Stimulated activated CD8-positive, alpha-beta memory T cell treated with anti-CD3 and anti-CD28 coated beads, Interleukin-7, amount 100 ng/mL, for 1 hour (primary cell): ENCODE data around the gene APOA4.
A peak's percentile ranks its signal among the peaks of the same experiment; 100 is the strongest.

Experiments used
- DNase-seq, 2 donors: peaks; one replicate each; pipeline ENCODE4 v3.0.0-alpha.2; 2020; ENCODE audit warnings: low read depth in 2 of 2

Gene APOA4

GRCh38 chr11:116823031-116823843, at the start of gene APOA4:
TSS of gene APOA4 (minus strand) at chr11:116823304. CDS start at chr11:116823191, 113 bp downstream.
- DNase-seq = no peak

DNA sequence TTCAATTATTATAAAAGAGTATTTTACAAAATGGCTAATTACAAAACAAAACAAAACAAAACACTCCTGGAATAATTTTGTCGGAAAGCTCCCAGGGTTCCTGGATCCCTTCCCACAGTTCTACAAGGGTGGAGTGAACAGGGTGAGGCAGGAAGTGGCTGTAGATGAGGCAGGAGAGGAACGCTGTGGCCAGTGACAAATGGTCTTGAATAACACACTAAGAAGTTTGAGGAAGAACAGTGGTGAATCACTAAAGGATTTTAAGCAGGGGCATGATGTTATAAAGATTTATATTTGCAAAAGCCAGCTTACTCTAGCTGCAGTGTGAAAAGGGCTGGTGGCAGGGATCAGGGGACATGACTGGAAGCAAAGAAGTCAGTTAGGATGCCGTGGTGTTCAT, 48.1 kb upstream of the APOA4 start:
- DNase-seq = no peak

- DNase-seq = no peak
Observed at GRCh38 chr11:116870054-116870453, 47.0 kb upstream of the APOA4 start.

DNA sequence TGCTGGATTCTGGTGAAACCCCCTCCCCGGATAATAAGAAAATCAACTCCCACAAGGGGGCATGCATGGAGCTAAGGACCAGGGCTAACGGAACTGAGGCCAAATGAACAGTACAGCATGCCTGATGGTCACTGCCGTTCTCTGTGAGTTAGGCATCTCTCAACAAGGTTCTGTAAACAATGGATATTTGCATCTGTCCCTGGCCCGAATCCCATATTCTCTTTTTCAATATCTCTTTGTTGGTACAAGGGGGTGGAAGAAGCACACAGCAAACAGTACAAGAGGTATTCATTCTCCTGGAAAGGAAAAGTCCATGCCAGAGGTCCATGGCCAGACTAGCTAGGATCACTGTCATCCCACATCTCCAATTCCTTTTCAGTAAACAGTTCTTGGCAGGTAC, 46.5 kb upstream of the APOA4 start:
- DNase-seq = no peak

DNA sequence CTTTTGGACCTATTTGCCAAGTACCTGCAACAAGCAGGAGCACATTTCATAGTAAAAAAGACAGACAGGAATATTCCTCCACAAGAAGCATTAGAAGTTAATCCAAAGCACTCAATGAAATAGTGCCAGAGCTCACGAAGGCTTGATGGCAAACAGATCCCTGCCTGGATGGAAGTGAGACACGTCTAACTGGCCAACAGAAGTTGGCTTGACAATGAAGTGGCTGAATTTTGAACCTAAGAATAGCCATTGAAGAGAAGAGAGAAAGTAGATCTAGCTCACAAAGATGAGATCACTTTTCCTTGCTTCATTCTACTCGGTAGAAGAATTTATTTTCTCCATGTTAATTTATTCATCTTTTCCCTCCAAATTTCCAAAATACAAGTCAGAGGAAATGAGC, 45.0 kb upstream of the APOA4 start:
- DNase-seq = no peak

DNA sequence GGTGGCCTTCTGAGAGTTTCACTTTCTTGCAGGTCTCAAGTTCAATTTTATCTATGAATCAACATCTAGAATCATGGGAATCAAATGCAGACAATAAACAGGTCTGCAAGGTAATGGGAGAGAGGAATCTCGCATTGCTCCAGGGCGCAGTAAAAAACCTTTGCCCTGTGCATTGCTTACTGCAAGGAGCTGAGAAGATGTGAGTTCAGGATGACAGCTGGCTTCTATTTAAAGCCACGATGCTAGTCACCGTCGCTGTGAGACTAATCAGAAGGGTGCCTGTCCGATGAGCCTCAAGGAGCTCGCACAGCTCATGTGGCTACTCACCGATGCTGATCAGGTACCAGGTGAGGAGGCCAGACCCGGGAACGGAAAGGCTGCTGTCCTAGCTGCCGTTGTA, 44.5 kb upstream of the APOA4 start:
- no peak for DNase-seq

GRCh38 chr11:116866804-116867455, 43.8 kb upstream of the APOA4 start:
- no peak for DNase-seq

DNA sequence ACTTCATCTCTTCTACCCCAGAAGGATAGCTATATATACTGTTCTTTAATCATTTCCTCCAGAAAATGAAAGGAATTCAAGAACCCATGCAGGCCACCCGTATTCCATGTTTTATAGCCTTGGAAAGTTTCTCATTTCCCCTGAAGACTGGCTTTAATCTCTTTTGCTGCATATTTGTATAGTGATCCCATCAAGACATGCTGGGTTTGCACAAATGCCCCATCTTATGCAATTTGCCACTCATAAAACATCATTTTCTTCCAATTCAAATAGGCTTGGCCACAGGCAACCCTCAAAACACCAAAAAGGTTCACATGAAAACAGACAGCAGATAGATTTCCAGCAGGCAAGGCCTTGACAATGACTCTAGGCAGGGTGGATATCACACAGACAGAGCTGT, 42.6 kb upstream of the APOA4 start:
- DNase-seq = no peak

DNA sequence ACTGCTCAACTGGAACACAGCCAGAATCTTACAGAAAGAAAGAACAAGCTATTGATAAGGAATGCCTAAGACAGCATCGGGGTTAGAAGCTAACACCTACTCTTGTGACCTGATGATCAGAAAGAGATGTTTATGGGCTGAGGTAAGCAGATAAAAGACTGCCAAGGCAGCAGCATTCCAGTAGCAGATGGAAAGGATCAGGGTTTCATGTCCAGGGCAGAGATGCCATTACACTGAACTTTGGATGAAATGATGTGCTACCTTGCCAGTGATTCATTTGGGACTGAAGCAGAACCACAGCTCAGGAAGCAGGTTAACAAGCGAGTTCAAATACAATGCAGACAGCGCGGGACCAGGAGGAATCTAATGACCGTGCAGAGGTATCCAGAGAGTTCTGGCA, 41.4 kb upstream of the APOA4 start:
- DNase-seq = no peak

- no peak for DNase-seq
Observed at GRCh38 chr11:116862951-116863350, 39.8 kb upstream of the APOA4 start.

DNA sequence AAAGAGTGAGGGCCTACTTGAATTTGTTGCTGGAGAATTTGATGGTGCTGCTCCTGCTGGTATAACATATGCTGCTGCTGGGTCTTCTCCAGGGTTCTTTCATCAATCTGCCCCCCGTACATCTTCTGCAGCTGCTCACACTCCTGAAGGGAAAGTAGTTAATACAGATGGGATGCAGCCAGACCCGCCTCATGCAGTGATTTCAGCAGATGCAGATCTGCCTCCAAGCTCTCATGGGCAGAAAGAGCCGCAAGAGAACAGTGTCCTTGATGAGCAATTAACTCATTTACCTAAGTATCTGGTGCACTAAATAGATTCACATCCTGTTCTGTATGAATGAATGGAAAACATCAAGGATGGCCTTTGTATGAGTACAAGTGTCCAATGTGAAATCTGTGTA, 39.1 kb upstream of the APOA4 start:
- no peak for DNase-seq

- no peak for DNase-seq
Observed at GRCh38 chr11:116861539-116861938, 38.4 kb upstream of the APOA4 start.

DNA sequence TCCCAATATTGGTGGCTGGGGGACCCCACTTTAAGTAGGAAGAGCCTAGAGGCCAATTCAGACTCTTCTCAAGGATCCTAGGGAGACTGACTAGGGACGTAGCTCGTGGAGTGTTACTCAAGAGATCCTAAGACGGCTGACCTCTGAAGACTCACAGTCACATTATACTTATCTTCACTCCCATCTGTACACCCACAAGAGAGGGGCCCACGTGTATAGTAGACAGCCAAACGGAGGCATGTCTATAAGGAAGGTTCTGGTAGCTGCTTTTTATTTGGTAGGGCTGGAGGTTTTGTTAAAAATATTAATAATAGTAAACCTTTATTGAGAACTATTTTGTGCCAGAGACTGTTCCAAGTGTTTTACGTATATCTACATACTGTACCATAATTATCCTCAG, 37.2 kb upstream of the APOA4 start:
- DNase-seq = no peak

DNA sequence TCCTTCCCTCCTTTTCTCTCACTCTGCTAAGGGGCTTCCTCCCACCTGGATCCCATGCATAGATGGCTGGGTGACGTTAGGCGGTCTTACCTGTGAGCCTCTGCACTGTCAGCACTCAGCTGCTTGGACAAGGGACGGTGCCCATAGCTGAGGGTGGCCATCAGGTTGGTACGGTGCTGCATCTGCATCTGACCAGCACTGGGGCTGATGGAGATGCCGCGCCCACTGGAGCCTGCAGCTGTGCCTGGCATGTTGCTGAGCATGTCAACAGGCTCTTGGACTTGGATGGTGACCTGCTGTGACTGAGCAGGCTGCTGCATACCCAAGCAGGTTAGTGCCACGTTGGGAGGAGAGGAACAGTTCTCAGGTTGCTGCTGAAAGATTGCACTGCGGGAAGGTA, 36.1 kb upstream of the APOA4 start:
- DNase-seq = no peak

GRCh38 chr11:116857936-116858335, 34.8 kb upstream of the APOA4 start:
- no peak for DNase-seq

DNA sequence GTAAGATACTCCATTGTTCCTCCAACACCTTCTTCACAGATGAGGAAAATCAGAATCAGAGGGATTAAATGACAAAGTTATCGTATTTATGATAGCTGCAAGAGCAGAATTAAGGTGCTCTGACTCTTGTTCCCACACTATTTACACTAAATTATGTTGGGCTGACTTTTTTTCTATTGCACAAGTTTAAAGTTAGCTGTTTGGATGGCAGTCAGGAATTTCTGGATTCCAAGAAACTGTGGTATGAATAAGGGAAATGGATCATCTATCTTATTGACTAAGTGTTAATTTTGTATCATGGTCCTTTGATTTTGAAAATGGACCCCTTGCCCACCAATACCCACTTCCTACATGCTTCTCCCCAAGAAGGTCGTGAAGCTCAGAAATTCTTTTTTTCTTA, 34.2 kb upstream of the APOA4 start:
- DNase-seq = no peak

DNA sequence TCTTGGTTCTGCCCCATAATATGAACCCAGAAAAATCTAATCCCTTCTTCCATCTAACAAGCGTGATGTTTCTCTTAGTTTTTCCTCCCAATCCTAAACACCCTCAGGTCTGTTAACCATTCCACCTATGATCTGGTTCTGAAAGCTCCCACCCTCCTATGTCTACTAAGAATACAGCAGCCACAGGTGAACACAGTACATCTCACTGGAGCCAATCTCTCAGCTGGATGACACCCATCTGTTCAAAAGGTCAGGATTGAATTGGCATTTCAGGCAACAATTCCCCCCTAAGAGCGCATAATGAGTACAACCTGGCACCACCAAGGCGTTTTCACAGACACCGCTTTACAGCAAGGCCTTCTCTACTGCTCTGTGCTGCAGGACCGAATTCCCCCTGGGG, 33.3 kb upstream of the APOA4 start:
- DNase-seq = no peak

GRCh38 chr11:116855413-116855812, 32.3 kb upstream of the APOA4 start:
- no peak for DNase-seq

GRCh38 chr11:116853461-116854073, 30.5 kb upstream of the APOA4 start:
- no peak for DNase-seq

- no peak for DNase-seq
Observed at GRCh38 chr11:116852261-116853031, 29.3 kb upstream of the APOA4 start.

DNA sequence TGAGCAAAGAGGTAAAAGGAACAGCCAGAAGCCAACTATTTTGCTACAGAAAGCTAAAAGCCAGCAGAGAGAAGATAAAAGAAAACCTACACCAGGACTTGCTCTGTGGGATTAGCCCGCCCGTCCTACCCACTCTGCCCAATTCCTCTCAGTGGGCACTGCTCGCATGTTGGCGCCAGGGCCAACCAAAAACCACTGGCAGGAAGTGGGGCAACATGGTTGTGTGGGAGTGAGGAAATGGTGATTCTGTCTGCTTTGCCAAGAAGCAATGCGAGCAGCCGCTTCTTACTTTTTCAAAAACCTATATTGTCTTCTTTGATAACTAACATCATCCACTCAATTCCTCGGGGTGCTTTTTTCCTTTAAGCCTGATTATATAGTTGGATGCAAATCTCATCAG, 28.5 kb upstream of the APOA4 start:
- DNase-seq = peak in 1 of 2 donors; percentile 33

- DNase-seq = no peak
Observed at GRCh38 chr11:116849486-116849885, 26.4 kb upstream of the APOA4 start.
